Right renal cortex interstitium (tissue), 3 donors: Measurements from ENCODE around the gene NFATC3. TPM values are rescaled to one million over a fixed set of nuclear protein-coding genes. Genes with fewer than 3 reads are reported as not detected.

Experiments used
- DNase-seq, 3 donors: peaks; one replicate each; pipeline ENCODE4 v3.0.0-alpha.2; 2013; ENCODE audit warnings: low read depth in 3 of 3, low spot score in 2 of 3
- polyA plus RNA-seq, 3 donors: library from polyadenylated mRNA; unstranded; fragments of 120-200 nt; gene quantifications; one replicate each; pipeline ENCODE4 v1.2.1, GENCODE V29; 2013; ENCODE audit not compliant: insufficient read length in 3 of 3

Gene NFATC3
- polyA plus RNA-seq, 3 donors: 35.7 to 39.6 (median 36.1) TPM

DNA sequence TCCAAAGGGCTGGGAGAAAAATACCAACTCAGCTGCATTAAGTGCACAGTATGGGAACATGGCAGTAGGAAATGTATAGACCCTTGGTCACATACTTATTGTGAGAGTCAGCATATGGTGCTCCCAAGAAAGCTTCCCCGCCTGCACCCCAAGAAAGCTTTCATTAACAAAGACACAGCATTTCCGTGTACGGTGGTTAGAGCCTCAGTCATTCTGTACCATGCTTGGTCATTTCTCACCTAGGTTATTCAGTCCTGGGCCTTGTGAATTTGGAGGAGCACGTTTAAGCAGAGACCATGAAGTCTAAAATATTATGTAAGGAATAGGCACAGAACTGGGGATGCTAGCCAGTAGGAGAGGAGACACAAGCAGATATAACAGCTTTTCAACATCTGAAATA is 94.7 kb downstream of the NFATC3 start:
- no peak for DNase-seq

DNA sequence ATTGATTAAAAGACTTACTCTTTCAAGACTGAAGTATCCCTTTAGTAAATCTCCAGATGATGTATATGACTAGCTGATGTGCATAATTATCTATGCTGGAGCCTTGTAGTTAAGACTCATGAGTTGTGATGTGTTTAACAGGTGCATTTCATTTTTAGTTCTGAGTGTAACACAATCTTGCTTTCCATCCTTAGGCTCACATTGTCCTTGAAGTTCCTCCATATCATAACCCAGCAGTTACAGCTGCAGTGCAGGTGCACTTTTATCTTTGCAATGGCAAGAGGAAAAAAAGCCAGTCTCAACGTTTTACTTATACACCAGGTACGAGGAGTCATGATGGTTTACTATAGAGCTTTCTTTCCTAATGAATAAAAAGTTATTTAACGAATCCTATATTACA is 97.9 kb downstream of the NFATC3 start:
- DNase-seq: no peak

DNA sequence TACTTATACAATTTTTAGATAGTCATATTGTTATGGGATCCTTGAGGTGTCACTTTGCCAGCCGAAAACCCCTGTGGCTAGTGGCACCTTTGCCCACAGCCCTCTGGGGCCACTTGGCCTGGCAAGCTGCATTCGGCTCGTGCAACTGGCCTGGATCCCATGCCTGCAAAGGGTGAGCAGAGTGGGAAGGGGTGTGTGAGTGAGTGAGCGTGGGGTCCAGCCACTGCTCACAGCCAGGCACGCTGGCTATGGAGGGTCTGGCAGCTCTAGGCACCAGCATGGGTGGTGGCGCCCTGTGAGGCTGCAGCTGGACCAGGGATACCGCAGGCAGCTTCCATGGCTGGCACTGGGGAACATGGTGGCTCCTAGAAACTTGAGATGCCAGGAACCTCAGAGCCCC is 101.7 kb downstream of the NFATC3 start:
- DNase-seq: no peak

GRCh38 chr16:68187505-68187904 is 102.3 kb downstream of the NFATC3 start:
- no peak for DNase-seq

GRCh38 chr16:68188170-68188569 is 103.0 kb downstream of the NFATC3 start:
- DNase-seq: no peak

DNA sequence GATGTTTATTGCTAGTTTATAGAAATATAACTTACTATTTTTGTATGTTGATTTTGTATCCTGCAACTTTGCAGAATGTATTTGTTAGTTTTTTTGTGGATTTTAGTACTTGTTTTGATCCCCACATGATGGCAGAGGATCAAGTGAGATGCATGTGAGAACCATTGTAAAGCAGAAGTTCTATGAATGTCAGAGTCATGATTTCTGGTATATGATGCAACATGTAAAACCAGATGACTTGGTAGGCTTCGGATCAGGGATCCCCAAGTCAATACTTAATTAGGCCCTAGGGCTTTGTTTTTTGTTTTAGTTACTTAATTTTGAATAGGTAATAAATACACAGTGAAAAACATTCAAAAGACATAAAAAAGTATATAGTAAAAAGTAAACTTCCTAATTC is 104.9 kb downstream of the NFATC3 start:
- no peak for DNase-seq

GRCh38 chr16:68190736-68191510 is 105.8 kb downstream of the NFATC3 start:
- DNase-seq: no peak

DNA sequence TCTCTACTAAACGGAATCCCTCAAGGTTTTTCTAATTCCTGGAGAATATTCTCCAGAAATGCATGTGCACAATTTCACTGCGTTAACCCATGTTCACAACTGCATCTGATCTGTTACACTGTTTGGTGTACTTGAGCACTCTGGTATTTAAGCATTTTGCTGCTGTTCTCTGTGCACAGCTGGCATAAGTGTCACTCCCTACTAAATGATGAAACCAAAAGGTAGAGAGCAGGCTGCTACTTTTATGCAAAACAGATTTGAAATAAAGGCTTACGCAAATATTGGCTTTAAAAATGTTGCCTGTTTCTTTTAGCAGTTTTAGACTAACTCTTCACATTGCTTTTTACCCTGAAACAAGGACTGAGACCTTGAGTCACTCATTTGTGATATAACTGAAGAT is 109.1 kb downstream of the NFATC3 start:
- no peak for DNase-seq

GRCh38 chr16:68197250-68197649 is 112.1 kb downstream of the NFATC3 start:
- no peak for DNase-seq

DNA sequence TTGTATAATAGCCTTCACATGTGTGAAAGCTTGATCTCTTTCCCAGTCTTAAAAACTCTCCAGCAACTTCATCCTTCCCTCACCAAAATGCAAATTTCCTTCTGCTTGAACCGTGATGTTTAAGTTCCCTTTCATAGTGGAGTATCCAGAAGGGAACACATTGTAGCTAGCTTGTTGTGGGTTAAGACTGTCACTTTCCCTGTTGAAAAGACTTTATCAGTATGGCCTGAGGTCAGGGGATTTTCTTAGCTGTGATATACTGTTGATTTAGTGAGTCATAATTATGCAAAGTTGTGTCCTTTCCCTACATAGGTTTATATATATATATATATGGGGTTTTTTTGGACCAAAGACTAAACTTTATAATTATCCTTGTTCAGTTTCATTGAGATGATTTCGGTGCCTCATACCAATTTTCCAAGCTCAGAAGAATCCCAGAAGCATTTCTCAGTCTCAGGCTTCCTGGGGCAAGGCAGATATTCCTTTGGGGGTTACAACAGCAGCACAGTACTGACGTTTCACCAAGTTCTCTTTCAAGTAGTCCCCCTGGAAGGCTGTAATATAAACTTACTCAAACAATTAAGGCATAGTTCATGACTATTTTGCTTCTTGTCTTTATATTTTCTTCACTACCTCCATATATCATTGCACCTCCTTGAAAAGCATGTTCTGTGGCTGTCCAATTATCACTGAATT is 115.1 kb downstream of the NFATC3 start:
- no peak for DNase-seq

DNA sequence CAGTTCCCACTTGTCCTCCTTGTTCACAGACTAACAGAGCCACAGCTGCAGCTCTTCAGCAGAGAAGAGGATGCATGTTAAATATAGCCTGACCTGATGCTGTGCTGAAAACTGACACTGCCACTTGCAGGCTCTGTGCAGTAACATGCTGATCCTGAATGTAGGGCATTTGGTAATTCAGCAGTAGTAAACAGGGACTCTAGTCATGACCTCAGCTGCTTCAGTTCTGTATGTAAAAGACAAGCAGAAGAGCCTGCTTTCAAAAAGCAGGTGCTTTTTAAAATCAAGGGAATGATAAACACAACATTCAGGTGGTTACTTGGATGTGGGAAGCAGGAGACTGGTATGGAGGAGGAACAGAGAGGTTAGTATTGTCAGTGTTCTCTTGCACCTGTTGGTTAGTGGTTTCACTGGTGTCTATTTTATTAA is 116.9 kb downstream of the NFATC3 start:
- DNase-seq: peak in 2 of 3 donors; percentile 5 to 13

DNA sequence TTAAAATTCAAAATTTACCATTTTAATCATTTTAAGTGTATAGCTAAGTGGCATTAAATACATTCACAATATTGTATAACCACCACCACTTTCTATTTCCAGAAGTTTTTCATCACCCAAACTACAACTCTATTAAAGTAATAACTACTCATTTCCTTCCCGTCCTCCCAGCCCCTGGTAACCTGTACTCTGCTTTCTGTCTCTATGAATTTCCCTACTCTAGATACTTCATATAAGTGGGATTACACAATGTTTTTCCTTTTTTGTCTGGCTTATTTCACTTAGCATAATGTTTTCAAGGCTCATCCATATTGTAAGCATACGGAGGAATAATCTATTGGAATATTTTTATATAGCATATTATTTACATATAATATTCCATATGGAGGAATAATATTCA is 121.1 kb downstream of the NFATC3 start:
- DNase-seq: no peak

DNA sequence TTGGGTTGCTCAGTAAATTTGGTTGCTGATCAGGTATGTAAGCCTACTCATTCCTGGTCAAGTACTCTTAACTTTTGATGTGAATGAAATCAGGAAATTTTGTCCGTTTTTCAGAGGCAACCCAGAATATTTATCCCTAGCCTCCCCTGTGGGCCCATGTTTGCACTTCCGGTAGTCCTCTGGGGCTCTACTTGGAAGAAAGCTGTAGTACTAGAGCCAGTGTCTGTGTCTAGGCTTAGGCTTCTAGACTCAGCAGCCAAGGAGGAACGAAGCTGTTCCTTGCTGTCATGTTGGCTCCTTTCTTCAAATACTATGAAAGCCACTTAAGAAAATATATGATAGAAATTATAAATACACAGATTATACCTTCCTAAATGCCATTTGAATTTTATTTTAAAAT is 129.6 kb downstream of the NFATC3 start:
- DNase-seq: no peak

DNA sequence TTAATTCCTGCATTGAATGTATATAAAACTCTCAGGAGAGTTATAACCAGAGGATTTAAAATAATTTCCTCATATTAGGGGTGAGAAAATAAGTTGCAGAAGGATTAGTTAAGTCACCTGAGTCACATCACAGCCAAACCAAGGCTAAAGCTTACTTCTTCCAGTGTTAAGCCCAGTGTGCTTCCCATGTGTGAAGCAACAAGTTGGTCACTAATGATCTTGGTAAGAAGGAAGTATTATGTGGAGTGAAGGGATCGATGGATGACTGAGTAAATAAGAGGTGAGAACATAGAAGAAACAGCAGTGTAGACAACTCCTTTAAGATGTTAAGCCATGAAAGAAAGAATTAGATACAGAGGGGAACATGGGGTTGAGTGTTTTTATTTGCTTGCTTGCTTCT is 130.1 kb downstream of the NFATC3 start:
- DNase-seq: no peak

- no peak for DNase-seq
Observed at GRCh38 chr16:68216240-68216639, 131.1 kb downstream of the NFATC3 start.

GRCh38 chr16:68217506-68217905 is 132.3 kb downstream of the NFATC3 start:
- DNase-seq: no peak

DNA sequence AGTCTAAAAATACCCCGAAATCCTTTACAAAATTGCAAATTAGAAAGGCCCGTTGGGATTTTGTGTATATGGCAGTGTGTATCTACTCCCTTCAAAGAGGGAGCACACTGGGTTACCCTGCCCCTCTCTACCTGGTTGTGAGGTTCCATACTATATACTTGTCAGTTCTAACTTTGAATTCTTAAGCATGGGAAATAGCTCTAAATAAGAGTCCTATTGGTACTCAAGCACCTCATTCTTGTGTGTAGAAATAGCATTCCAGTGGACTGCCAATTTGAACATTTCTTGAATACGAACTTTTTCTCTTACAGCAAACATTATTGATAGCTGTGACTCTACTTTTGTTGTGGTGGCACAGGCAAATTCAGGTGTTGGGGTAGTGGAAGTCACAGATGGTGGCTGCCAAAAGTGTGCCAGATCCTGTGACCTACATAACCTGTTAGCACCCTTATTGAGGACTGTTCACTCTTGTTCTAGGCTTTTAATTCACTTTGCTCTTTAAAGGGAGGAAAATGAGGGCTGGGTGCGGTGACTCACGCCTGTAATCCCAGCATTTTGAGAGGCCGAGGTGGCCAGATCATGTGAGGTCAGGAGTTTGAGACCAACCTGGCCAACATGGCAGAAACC is 134.7 kb downstream of the NFATC3 start:
- no peak for DNase-seq

- no peak for DNase-seq
Observed at GRCh38 chr16:68223072-68223471, 137.9 kb downstream of the NFATC3 start.

DNA sequence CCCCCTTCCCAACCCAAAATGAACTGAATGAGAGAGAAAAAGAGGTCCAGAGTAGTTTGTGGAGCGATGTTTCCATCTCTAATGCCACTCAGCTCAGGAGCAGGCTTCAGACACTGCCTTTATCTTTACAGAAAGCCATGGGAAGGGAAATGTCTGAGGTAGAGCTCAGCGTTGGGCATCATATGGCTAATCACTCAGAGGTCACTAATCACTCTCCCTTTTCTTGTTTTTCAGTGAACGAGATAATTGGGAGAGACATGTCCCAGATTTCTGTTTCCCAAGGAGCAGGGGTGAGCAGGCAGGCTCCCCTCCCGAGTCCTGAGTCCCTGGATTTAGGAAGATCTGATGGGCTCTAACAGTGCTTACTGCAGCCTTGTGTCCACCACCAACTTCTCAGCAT is 140.9 kb downstream of the NFATC3 start:
- DNase-seq: no peak

DNA sequence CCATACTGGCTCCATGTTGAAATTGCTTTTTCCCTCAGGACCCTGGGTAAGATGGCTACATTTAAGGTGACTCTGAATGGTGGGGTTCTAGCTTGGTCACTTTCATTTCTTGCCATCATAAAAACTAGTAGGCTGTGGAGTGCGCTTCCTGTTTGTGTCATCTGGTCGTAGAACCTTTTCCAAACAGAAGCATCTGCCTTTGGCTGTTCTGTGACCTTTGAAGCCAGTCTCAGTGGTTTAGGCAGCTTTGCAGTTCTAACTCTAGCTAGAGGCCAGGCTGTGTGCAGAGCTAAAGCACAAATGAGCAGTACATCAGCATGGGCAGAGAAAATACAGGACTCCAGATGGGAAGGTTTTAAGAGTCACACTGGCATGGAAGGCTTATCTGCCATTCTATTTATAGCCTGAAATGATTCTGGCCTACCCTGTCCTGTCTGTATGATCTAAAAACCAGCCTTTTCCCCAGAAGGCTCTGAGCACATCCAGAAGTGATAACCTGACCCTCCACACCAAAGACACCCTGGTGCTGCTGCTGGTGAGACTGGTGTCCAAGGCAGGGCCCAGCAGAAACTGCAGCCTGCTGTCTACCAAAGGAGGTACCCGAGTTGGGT is 142.1 kb downstream of the NFATC3 start:
- no peak for DNase-seq

DNA sequence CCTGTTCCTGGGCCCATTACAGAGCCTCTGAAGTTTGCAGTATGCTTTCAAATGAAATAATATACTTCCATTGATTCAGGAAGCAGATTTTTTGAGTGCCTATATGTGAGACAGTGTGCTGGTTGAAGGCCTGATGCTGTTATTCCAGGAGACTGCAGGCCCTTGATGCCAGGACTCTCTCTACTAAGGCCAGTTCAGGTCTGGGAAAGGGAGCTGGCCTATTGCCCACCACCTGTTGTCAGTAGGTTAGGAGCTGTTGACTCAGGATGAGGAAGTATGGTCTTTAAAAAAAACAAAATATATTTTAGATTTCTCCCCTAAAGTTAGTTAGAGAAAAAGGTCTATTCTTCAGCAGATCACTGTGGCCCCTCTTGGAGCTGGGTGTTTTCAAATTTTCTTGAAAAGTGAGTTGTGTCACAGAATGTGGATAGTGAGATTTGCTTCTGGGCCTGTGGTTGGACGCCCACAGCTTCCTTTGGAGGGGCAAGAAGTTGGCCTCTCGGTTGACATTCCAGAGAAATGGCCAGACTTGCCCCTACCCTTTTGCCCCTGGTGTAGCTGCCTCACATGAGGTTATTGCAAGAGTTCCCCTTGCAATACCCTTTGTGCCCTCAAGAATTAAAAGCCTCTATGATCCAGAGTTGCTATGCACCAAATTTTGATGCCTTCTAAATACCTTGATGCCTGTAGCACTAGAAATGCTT is 142.8 kb downstream of the NFATC3 start:
- no peak for DNase-seq
